ENCODE measurements around the gene KCNK17.

- no peak for TF ChIP-seq EP300 (IDR thresholded peaks at IDR 0.05; ENCODE audit: low read length)
- TF ChIP-seq PPARD (CRISPR knock-in tag; IDR thresholded peaks at IDR 0.05), result no peak
Observed at GRCh38 chr6:39363280-39363679, 49.1 kb upstream of the KCNK17 start.

All from K562 (cell line).